Measurements from ENCODE around the gene PSME3. TPM values are rescaled to one million over a fixed set of nuclear protein-coding genes. Genes with fewer than 3 reads are reported as not detected.

The PSME3 gene
- total RNA-seq (86.4 and 89.0 TPM in 2 replicates), polyA plus RNA-seq (99.4 and 99.5 TPM in 2 replicates)

- peaks cover 37% of the 10 kb centered on the region for H3K79me2 ChIP-seq
- peak within 1 kb of the TSS; percentile 47 for H3K4me3 ChIP-seq
- peak within 1 kb of the TSS; percentile 88 for H3K4me2 ChIP-seq
Measured at GRCh38 chr17:42832934-42833766, at the start of gene PSME3. Gene PSME3, plus strand, starts transcription at chr17:42833397. Its CDS starts 235 bp downstream, at chr17:42833632.

DNA sequence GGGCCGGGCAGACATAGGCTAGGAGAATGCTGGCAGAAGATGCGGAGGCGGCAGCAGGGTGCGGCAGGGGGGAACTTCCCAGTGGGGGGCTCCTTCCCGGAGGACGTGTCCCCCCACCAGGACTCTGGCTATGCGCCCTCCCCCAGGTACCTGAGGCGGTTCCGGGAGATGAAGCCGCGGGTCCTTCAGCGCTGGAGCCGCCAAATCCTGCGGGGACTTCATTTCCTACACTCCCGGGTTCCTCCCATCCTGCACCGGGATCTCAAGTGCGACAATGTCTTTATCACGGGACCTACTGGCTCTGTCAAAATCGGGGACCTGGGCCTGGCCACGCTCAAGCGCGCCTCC, 49.4 kb upstream of the PSME3 start:
- Histone ChIP-seq H3K9me3 (ENCODE audit: low read depth) (no peaks in the 10 kb centered on the region), H3K79me2 (no peaks in the 10 kb centered on the region), H3K4me3 (no peak overlapping the region), H4K20me1 (ENCODE audit: insufficient read depth, poor library complexity, severe bottlenecking) (no peaks in the 10 kb centered on the region), H2AFZ (no peak overlapping the region), H3K4me2 (no peak overlapping the region), H3K27me3 (peaks cover 11% of the 10 kb centered on the region), H3K4me1 (ENCODE audit: insufficient read depth) (peaks cover 17% of the 10 kb centered on the region), H3K9me2 (replicated peaks; ENCODE audit: insufficient read depth) (no peaks in the 10 kb centered on the region), H3K27ac (no peak overlapping the region), H3K36me3 (replicated peaks; ENCODE audit: insufficient read depth, low read depth) (no peaks in the 10 kb centered on the region)
- TF ChIP-seq EZH2phosphoT487 (IDR thresholded peaks at IDR 0.05; ENCODE audit: low read depth, severe bottlenecking, unreplicated experiment) (no peak), CTCF (IDR thresholded peaks at IDR 0.05; ENCODE audit: poor library complexity) (no peak), EZH2 (IDR thresholded peaks at IDR 0.05; ENCODE audit: borderline replicate concordance) (no peak)
- no peak for DNase-seq (ENCODE audit: low spot score)
- WGBS (ENCODE audit: low lambda C conversion rate, missing lambda C conversion rate) = 90% methylated on average over 22 of the region's 22 CpGs

More at GRCh38 chr17:42832934-42833766, at the start of gene PSME3:
- Histone ChIP-seq H3K4me1 (ENCODE audit: insufficient read depth) (peaks cover 6% of the 10 kb centered on the region), H3K36me3 (replicated peaks; ENCODE audit: insufficient read depth, low read depth) (no peaks in the 10 kb centered on the region), H3K9me2 (replicated peaks; ENCODE audit: insufficient read depth) (no peaks in the 10 kb centered on the region), H4K20me1 (ENCODE audit: insufficient read depth, poor library complexity, severe bottlenecking) (no peaks in the 10 kb centered on the region), H3K9me3 (ENCODE audit: low read depth) (no peaks in the 10 kb centered on the region), H3K27me3 (no peaks in the 10 kb centered on the region), H3K27ac (peak within 1 kb of the TSS; percentile 89), H2AFZ (peak within 1 kb of the TSS; percentile 92)
- no peak for TF ChIP-seq EZH2phosphoT487 (IDR thresholded peaks at IDR 0.05; ENCODE audit: low read depth, severe bottlenecking, unreplicated experiment)
- TF ChIP-seq CTCF (IDR thresholded peaks at IDR 0.05; ENCODE audit: poor library complexity) = no peak
- no peak for TF ChIP-seq EZH2 (IDR thresholded peaks at IDR 0.05; ENCODE audit: borderline replicate concordance)
- peak; percentile 93 for DNase-seq (ENCODE audit: low spot score)
- under 1% methylated on average over 62 of the region's 71 CpGs for WGBS (ENCODE audit: low lambda C conversion rate, missing lambda C conversion rate)

GRCh38 chr17:42784409-42784808, 48.8 kb upstream of the PSME3 start:
- no peak overlapping the region for H3K27ac ChIP-seq
- DNase-seq (ENCODE audit: low spot score) = no peak
- no peaks in the 10 kb centered on the region for H3K79me2 ChIP-seq
- no peaks in the 10 kb centered on the region for H4K20me1 ChIP-seq (ENCODE audit: insufficient read depth, poor library complexity, severe bottlenecking)
- H3K27me3 ChIP-seq = peaks cover 11% of the 10 kb centered on the region
- no peak overlapping the region for H2AFZ ChIP-seq
- no peak overlapping the region for H3K4me2 ChIP-seq
- H3K4me3 ChIP-seq = no peak overlapping the region
- H3K9me3 ChIP-seq (ENCODE audit: low read depth) = no peaks in the 10 kb centered on the region
- WGBS (ENCODE audit: low lambda C conversion rate, missing lambda C conversion rate) = 97% methylated on average over 25 of the region's 25 CpGs
- TF ChIP-seq EZH2phosphoT487 (IDR thresholded peaks at IDR 0.05; ENCODE audit: low read depth, severe bottlenecking, unreplicated experiment) (no peak), EZH2 (IDR thresholded peaks at IDR 0.05; ENCODE audit: borderline replicate concordance) (no peak), CTCF (IDR thresholded peaks at IDR 0.05; ENCODE audit: poor library complexity) (no peak)
- H3K4me1 ChIP-seq (ENCODE audit: insufficient read depth) = peaks cover 17% of the 10 kb centered on the region
- H3K9me2 ChIP-seq (replicated peaks; ENCODE audit: insufficient read depth) = no peaks in the 10 kb centered on the region
- H3K36me3 ChIP-seq (replicated peaks; ENCODE audit: insufficient read depth, low read depth) = no peaks in the 10 kb centered on the region
